Thyroid gland (tissue), 4 donors: ENCODE measurements around the gene CDH18.

ENCODE experiments used
- POLR2A ChIP-seq, 2 donors: fragments of 450-650 bp; IDR thresholded peaks; one replicate each; pipeline ENCODE4 v1.6.1; 2017; ENCODE audit warnings: antibody characterized with exemption in 2 of 2, mild to moderate bottlenecking in 2 of 2, moderate library complexity in 1 of 2
- TF ChIP-seq, protein P1 (sequence below), 6 experiments: fragments of 200-600 bp in 3 of 6; fragments of 450-650 bp in 3 of 6; sonication (generic) in 3 of 6; IDR thresholded peaks; one replicate each; pipeline ENCODE4 v1.5.1; 2016 to 2019; ENCODE audit warnings: antibody characterized with exemption in 6 of 6, mild to moderate bottlenecking in 2 of 6, inconsistent platforms in 1 of 6, moderate library complexity in 1 of 6

DNA sequence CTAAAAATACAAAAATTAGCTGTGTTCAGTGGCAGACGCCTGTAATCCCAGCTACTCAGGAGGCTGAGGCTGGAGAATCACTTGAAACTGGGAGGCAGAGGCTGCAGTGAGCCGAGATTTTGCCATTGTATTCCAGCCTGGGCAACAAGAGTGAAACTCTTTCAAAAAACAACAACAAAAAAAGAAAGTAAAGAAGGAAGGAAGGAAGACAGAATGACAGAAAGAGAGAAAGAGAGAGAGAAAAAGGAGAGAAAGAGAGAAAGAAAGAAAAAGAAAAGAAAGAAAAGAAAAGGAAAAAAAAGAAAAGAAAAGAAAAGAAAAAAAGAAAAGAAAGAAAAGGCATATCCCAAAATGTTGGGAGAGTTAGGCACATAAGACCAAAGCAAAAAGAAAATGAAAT is 278.6 kb downstream of the CDH18 start:
- TF ChIP-seq, protein P1, sequence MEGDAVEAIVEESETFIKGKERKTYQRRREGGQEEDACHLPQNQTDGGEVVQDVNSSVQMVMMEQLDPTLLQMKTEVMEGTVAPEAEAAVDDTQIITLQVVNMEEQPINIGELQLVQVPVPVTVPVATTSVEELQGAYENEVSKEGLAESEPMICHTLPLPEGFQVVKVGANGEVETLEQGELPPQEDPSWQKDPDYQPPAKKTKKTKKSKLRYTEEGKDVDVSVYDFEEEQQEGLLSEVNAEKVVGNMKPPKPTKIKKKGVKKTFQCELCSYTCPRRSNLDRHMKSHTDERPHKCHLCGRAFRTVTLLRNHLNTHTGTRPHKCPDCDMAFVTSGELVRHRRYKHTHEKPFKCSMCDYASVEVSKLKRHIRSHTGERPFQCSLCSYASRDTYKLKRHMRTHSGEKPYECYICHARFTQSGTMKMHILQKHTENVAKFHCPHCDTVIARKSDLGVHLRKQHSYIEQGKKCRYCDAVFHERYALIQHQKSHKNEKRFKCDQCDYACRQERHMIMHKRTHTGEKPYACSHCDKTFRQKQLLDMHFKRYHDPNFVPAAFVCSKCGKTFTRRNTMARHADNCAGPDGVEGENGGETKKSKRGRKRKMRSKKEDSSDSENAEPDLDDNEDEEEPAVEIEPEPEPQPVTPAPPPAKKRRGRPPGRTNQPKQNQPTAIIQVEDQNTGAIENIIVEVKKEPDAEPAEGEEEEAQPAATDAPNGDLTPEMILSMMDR (IDR thresholded peaks at IDR 0.05) = no peak
- no peak for TF ChIP-seq POLR2A (IDR thresholded peaks at IDR 0.05)
